ENCODE data around the gene MPPED2.

MPPED2 gene

DNA sequence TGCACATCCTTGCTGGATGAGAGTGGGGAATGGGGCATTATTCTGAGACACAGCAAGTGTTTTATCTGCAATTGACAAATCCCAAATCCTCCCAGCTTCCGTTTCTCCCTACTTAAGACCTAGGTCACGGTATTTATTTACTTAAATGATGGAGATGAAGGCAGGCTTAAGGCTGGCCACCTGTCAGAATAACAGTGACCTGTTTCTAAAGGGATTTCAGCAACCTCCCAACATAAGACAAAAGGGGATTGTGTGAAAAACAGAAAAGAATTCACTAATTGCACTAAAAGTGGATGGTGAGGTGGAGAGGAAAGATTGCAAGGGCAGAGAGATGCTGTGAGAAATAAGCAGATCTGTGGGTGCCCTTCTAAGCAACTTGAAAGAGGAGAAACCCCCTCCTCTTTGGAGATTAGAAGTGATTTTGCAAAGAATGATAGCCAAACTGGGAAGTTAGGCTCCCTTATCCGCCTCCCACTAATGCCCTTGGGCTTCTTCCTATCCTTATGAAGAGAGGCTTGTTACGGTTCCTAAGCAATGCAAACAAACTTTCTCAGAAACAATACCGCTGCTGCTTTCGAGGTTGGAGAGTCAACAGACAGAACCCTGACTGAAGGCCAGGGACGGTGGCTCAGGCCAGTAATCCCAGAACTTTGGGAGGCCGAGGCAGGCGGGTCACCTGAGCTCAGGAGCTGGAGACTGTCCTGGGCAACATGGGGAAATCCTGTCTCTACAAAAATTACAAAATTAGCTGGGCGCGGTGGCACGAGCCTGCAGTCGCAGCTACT, 179.0 kb downstream of the MPPED2 start:
- no peak for DNase-seq

DNA sequence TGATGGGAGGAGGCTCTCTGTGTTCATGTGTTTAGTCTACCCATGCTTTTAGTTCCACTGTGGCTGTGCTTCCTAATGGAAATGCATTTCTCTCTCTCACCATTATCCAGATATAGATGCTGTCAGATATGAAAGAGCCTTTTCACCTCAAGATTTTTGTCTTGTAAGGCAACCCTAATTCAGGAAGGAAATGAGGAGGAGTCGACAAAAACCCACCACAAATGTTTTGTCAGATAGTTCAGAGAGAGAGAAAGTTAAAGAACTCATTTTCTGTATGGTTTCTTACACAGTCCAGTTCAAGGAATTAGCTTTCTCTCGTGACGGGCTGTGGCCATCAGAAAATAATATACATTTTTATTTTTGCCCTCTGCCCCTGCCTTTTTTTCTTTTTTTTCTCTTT, 180.8 kb downstream of the MPPED2 start:
- DNase-seq: no peak

DNA sequence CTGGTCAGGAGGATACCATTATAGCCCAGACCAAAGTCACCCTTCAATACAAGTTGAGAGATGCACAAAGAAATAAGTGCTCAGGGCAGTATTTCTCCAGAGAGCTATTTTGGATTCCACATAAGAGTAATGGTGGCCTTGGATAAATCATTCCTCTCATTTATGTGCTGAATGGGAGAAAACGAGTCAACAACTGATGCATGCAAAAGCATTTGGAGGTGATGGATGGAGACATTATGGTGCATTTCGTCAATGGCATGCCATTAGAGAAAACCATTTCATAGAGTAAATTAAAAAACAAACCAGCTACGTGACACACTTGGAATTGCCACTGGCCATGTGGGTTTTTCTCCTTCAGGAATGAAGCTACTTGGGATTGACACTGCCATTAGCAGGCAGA, 182.0 kb downstream of the MPPED2 start:
- no peak for DNase-seq

DNA sequence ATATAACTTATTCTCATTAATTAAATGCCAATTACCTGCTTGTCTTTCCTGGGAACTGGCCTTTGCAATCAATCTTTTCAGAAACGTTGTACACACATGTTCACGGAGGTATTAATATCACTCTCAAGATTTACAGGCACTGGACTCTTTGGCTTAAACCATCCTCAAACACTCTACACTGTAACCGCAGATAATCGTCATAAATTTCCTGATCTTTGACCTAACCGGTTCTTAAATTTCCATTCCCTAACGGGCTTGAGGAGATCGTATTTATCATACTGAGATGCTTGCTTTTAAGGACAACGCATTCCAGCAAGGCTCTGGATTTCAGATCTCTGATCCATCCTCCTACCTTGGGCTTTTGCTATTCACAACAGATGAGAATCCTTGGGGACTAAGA, 190.4 kb downstream of the MPPED2 start:
- no peak for DNase-seq

DNA sequence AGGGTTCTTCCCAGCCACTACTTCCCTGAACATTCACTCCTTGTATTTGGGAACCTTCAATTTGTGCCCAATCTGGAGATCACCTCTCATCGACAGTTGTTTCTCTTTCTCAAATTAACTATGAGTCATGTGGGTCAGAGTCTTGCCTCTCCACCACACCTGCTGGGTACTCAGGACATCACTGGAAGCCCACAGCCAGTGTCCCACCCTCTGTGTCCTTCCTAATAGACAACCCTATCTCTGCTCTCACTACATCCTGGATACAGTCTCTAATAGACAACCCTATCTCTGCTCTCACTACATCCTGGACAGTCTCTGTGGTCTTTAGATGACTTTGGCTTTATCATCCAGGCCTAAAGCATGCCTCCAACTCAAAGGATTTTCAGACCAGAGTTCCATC, 193.1 kb downstream of the MPPED2 start:
- DNase-seq: no peak

DNA sequence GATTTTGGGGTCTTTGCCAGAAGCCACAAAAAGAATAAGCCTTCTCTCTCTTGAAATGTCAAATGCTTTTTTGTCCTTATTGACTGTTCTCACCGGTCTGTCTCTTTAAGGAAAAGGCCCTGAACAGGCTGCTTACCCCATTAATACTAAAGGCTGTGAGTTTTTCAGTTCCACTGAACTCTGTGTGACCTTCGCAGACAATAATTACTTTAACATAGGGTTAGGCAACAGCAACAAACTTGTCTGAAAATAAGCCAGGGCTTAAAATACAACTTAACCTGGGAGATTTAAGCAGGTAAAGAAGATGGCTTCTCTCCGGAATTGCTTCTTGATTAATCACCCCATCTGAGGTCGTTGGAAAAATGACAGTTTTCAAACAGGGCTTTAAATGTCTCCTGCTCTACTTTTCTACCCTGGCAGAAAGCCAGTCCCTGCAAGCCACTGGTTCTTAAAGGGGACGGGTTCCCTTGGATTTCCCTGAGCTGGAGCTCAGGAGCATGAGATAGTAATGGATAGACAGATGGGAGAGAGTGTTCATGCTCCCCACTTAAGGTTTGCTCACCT, 193.8 kb downstream of the MPPED2 start:
- DNase-seq: no peak

DNA sequence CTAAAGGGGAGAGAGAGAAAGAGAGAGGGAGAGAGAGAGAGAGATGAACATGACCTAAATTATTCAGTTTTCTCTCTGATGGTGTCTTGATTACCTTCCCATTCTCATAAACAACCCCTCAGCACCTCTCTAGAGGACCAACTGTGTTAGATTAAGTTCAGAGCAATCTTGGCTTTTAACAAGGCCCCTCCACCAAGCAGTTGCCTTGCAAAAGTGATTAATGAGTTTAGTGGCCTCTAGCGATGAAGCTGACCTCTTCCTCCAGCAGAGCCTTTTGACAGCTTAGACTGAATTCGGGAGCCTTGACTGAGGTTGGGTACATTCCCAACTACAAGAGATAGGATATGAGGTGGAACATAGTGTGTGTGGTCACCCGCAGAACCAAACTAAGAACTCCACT, 197.2 kb downstream of the MPPED2 start:
- no peak for DNase-seq

DNA sequence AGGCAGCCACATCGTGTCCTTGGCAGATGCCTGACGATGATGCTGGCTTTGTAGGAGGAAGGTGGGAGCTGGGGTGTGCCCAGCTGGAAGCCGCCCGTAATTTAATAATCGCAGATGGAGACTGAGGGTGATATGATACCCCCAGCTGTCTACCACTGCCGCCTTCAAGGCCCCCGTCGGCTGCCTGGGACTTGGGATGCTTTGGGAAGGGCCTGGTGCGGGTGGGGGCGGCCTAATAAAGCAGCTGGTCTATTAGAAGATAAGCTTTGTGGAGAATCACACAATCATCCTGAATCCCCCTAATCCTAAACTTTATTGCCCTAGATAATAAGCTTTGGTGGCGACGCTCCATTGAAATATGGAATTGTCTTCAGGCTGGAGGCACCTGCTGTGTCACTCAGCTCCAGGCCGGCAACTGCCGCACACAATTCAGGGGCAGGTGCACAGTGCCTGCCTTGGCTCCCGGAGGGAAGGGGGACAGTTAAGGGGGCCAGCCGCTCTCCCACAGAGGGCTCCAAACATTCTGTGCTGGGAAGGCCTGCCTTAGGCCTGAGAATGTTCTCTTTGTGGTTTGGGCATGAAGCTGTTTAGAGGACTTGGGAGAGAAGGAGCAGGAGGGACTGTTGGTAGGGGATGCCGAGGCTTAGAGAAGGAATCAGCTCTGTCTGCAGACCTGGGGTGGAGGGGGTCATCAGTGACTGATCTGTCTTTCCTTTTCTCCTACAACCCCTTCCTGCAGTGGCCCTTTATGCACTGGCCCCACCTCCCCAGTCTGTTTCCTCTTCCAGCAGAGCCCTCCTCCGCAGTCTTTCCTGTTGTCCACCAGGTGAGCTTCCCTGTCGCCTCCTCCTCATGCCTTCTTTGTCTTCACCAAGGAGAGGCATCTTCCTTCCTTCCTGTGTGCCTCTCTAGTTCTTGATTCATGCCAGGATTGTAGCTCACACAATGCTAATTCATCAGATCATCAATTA, 198.0 kb downstream of the MPPED2 start:
- no peak for DNase-seq

DNA sequence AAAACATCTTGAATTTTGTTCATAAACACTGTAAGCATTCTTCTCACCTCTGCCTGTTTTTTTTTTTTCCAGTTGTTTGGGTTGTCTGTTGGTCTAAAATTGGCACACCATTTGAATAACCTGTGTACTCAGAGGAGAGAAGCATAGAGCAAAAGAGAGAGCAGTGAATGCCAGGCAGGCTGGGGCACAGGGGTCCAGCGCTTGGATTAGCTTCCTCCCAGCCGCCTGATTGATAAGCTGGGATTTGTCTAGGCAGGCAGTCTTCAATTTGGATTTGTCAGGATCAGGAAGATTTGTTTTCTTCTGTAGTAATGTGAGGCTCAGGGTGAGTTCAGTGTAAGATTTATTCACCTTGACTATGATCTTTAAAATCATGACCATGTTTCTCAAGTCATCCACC, 204.3 kb downstream of the MPPED2 start:
- DNase-seq: no peak

DNA sequence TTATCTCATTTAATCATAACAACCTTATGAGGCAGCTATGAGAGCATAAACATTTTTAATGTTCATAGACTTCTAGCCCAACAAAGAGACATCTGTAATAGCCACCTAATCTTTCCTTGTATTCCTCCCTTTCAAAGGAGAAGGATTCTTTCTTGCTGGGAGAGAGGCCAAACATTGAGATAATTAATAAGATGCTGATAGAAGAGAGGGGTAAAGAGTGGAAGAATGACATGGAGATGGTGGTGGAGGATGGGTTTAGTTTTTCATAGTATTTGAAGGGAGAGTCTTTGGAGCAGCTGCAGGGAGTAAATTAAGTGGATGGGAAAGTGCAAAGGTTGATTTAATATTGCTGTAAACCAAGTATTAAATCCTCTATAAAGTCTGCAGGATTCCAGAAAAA, 205.3 kb downstream of the MPPED2 start:
- no peak for DNase-seq

DNA sequence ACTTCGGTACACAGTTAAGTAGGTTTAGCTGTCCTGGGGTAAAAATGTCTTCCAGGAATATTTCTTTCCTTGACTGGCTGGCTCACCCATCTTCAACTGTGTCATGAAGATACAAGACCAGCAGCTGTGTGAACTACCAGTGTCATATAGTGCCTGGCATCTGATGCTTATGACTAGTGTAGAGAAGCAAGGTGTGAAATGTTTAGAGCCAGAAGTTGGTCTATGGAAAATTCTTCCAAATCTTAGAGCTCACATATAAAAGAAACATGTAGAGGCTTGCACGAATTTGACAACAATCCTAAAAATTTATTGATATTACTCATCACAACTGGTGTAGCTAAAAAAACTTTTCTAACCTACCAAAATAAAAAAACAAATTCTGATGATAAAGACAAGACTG, 208.8 kb downstream of the MPPED2 start:
- no peak for DNase-seq

DNA sequence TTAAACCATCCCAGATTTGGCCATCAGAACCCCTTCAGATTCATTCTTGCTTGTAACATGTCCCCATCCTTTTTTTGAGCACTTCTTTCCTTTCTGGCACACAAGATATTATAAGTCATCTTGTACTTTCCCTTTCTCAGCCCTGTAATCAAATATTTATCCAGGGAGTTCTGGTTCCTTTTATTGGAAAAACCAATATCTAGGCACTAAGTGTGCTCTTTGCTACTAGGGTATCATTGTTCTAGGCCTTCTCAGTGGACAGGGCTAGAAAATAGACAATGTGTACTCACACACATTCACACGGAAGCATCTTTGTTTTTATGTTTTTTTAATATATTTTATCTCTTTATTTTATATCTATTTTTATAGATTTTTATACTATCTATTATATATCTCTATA, 216.0 kb downstream of the MPPED2 start:
- DNase-seq: no peak

DNA sequence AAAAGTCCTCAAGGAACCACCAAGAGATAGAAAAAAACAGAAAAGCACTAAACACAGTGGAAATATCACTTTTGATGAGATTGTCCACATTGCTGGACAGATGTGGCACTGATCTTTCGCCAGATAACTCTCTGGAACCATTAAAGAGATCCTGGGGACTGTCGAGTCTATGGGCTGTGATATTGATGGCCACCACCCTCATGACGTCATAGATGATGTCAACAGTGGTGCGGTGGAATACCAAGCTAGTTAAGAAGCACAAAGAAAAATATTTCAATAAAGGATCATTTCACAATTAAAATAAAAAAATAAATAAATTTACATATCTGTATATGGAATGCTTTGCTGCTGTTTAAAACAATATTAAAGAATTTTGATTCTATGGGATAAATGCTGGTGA, 217.8 kb downstream of the MPPED2 start:
- DNase-seq: no peak

DNA sequence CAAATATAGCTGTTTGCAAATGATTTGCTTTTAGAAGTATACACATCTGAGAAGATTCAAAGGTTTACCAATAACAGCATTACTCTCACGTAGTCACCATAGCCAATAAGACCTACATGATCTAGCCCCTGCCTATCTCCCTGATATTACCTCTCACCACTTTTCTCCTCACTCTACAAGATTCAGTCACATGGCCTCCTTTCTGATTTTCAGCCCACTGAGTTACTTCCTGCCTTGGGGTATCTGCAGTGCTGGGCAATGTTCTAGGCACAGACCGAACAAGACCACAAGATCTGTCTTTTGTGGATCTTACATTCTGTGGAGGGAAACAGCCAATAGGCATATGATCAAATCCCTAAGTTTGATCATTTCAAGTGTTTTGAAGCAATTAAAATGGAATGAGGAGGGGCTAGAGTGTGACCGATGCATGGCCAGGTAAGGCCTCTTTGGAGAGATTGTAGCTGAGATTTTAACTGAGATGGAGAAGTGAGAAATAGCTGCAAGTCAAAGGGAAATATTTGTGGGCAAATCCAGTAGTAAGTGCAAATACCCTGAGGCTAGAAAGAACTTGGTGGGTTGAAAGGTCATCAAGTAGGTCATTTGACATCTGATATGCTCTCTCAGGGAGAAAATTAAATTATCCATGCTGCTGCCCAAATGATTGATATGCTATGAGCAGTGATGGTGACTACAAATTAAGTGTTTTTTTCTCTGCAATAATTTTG, 220.2 kb downstream of the MPPED2 start:
- DNase-seq: no peak

DNA sequence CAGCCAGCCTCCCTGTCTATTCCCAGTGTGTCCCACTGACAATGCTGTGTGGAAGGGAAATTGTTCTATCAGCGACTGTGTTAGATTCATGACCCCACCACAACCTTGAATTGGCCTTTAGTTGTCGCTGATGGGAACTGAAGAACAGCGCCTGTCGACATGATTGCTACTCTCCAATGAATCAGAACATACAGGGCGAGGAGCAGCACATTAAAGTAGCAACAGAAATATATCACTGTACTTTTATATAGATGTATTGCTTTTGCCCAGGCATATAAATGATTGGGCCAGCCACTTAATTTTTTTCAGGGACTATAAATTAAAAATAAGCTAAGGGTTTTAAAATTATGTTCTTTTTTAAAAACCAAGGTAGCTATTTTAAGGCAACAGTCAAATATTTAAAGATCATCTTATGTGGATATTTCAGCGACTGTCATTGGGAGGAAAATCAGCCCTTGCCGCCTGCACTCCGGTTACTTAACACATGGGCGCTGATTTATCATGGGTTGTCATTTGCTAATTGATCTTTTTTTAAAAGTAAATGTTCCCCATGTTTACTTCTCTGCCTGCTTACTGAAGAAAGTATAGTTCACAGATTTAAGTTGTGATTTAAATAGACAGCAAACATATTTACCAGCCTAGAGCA, 221.2 kb downstream of the MPPED2 start:
- DNase-seq: no peak

DNA sequence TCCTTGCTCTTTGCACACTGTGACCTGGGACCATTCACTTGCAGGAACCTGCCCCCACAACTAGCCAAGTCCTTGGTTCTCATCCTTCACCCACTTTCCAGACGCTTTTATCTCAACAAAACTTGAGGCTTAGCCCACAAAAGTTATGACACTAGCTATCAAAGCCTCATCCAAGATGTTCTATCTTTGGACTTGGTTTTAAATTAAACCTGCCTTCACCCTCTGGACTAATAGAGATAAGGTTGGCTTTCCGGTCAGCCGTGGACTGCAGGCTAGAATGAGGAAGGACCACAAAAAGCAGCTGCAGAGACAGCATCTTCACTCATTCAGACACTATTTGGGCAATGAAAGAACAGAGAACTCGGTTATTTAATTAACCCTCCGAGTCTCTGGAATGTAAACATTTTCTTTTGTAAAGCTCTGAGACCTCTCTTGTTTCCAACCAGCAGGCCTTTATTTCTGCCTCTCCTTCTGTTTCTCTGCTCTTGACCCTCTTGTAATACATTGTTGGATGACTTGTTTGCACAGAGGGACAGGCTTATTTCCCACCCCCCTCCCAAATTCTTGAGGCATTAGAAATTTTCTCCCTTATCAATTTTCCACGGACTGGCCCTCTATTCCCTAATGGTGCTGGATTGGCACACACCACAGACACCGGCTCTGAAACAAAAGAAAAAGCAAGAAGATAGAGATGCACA, 221.9 kb downstream of the MPPED2 start:
- DNase-seq: no peak

DNA sequence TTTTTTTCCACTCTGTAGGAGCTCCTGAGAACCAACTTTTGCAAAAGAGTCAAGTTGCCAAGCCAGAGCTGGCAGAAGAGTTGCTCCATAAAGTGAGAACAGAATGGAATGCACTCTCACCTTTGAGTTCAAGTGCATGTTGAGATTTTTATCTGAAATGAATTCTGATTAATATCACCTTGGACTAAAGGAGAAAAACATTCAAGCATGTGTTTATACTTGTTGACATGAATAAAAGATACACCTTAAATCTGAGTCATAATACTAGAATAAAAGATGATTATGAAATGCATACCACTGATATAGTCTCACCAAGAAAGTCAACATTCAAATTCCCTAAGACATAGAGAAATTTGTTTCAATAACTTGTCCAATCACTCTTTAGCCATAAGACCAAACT, 225.4 kb downstream of the MPPED2 start:
- DNase-seq: no peak
